NCI-H1436 treated with DMSO at 0.1 percent for 48 hours (cell line): Measurements from ENCODE around the gene CEBPZ.
"Not testable (repeated sequence)": the region's sequence is repeated elsewhere in the genome, so short reads cannot be mapped to it uniquely, and the experiment has no call there.

Source experiments
- DNase-seq: peaks from one replicate; lab custom pipeline; 2025; lab: John Stamatoyannopoulos, UW

Gene CEBPZ, protein sequence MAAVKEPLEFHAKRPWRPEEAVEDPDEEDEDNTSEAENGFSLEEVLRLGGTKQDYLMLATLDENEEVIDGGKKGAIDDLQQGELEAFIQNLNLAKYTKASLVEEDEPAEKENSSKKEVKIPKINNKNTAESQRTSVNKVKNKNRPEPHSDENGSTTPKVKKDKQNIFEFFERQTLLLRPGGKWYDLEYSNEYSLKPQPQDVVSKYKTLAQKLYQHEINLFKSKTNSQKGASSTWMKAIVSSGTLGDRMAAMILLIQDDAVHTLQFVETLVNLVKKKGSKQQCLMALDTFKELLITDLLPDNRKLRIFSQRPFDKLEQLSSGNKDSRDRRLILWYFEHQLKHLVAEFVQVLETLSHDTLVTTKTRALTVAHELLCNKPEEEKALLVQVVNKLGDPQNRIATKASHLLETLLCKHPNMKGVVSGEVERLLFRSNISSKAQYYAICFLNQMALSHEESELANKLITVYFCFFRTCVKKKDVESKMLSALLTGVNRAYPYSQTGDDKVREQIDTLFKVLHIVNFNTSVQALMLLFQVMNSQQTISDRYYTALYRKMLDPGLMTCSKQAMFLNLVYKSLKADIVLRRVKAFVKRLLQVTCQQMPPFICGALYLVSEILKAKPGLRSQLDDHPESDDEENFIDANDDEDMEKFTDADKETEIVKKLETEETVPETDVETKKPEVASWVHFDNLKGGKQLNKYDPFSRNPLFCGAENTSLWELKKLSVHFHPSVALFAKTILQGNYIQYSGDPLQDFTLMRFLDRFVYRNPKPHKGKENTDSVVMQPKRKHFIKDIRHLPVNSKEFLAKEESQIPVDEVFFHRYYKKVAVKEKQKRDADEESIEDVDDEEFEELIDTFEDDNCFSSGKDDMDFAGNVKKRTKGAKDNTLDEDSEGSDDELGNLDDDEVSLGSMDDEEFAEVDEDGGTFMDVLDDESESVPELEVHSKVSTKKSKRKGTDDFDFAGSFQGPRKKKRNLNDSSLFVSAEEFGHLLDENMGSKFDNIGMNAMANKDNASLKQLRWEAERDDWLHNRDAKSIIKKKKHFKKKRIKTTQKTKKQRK

DNA sequence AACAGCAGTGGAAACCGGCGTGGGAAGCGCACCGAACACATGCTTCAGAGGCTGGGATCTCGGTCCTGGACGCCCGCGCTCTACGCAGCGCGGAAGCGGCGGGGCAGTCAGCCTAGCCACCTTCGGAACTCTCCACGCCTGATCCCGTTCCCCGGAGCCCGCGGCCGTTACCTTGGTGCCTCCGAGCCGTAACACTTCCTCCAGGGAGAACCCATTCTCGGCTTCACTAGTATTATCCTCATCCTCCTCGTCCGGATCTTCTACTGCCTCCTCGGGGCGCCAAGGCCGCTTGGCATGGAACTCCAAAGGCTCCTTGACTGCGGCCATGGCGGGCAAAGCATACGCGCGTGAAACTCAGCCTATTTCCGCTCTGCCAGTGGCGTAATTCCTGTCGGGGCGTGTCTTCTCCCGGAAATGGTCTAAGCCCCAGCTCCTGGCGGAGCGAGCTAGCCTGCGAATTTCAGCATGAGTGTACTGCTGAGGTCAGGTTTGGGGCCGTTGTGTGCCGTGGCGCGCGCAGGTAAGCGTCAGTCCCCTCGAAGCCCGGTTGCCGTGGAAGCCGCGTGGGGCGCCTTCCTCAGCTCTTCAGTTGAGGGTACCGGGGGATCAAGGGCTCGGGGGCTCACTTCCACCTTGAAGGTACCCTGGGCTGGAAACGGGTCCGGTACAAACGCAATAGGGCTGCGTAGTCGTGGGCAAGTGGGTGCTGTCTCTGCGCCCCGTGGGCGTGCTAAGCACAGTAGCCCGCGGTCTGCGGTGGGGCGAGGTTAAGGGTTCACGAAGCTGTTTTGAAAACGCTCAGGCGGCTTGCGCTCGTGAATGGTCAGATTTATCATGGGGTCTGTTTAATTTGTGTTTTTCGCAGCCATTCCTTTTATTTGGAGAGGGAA lies at the start of gene CEBPZ, which contains the start of gene NDUFAF7:
TSS of gene CEBPZ (minus strand) at position 356 of the 890 bp plus-strand sequence. CDS start at position 327, 29 bp downstream.
TSS of gene NDUFAF7 (plus strand) at position 418 of the 890 bp plus-strand sequence. CDS start at position 466, 48 bp downstream.
- peak; percentile 39 for DNase-seq

DNA sequence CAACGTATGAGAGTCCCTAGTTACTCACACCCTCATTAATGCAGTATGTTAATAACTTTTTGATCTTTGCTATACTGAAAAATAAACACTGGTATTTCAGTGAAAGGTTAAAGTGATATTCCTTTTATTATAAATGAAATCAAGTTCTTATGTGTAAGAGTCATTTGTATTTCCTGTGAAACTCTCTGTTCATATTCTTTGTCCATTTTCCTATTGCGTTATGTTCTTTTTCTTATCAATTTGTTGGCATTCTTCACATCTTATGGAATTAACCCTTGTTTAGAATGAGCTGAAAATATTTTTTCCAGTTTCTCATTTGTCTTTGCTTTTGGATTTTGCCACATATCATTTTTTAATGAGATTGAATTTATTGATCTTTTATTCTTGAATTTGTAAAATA lies 44.9 kb upstream of the CEBPZ start:
- no peak for DNase-seq

DNA sequence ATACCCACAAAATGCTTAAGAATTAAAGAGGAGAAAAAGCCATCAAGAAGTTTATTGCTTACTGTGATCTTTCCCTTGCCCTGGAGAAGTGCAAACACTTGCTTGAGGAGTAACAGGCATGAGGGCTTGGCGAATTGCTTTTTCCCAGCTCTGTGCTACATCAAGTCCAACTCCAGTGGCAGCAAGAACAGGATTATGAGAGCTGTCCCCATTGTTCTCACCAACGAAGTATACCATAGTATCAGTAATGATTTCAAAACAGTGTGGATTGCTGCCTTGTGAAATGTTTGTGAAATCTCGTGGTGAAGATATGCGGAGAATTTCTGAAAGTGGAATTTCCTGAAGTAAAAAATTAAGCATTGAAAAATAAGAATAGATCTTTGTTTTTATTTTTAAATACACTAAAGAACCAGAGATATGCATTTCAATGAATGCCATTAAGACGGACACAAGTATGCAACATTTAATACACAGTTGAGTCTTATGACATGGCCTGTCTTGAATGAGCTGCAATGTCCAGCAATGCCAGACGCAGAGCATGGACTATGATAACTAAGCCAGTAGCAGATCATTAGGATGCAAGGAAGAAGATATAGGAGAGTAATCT lies 43.1 kb upstream of the CEBPZ start:
- no peak for DNase-seq

DNA sequence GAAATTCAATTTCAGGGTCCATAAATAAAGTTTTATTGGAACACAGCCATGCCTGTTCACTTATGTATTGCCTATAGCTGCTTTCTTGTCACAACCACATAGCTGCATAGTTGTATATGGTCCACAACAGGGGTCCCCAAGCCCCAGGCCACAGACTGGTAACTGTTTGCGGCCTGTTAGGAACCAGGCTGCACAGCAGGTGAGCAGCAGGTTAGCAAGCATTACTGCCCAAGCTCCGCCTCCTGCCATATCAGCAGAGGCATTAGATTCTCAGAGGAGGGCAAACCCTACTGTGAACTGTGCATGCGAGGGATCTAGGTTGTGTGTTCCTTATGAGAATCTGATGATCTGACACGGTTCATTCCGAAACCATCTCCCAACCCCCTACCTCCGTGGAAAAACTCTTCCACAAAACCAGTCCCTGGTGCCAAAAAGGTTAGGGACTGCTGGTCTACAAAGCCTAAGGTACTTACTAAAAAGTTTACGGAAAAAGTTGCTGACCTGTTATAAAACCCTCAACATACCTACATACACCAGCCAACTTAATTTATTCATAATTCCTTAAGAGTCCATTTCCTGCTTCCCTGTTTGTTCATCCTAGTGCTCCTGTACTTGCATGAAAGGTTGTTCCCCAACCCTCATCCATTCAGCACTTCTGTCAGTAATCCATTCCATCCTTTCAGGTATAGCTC lies 40.1 kb upstream of the CEBPZ start:
- DNase-seq = no peak

DNA sequence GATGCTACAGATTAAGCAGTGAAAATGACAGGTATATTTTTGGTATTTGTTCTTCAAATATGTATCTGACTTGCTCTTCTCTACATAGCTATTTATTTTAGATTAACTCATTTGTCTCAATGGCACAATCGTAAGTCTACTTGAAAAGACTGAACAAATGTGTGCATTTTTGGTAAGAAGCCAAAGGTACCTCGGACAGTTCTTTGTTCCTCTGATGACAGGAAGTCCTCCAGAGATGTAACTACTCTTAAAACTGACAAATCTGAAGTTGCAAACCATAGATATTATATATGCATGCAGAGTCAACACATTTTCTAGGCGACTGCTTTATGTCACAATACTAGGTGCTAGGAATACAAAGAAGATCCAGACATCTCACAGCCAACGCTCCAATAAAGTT lies 36.7 kb upstream of the CEBPZ start:
- no peak for DNase-seq

DNA sequence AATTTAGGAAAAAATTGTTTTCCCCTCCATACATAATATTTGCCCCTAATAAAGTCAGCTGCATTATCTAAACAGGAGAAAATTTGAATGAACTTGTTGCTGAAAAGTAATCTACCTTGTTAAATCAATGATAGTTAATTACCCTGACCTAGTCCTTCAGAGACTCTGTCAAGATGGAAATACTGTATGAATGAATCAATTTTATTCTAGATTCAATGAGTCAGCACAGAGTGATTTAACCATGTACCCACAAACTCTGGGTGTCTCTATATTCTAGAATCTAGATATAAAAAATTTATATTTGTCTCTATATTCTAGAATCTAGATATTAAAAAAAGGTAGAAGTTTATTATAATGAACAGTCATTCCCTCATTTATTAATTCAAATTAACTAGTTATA lies 36.3 kb upstream of the CEBPZ start:
- DNase-seq = no peak

DNA sequence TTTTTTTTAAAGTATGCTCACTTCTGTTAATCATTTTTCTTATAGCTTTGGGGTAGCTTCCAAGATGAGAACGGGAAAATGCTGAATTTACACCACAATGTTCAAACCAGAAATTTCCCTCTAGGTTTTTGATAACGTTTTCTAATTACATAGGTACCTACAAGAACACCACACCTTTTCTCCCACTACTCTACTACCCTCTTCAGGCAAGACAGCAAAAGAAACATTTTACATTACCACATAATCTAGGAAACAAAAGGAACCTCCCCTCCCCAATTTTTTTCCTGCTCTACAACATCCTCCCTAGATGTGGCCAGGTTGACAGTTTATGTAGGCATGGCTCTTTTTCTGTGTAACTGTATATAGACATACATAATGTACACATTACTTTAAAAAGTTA lies 32.4 kb upstream of the CEBPZ start:
- no peak for DNase-seq

DNA sequence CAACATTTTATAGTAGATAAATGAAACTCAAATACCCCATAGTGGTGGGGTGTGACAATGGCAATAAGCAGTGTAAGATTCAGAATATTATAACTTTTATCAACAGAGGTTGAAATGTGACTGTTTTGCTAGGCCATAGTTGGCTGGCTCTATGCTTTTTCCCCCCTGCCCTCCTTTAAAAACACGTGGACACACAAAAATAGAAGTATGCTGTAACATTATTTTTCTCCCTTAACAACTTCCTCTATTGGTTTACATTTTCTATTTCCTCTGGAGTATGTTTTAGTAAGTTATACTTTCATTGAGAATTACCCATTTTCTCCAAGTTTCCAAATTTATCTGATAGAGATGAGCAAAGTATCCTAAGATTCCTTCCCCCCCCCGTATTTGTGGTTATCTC lies 31.1 kb upstream of the CEBPZ start:
- no peak for DNase-seq

DNA sequence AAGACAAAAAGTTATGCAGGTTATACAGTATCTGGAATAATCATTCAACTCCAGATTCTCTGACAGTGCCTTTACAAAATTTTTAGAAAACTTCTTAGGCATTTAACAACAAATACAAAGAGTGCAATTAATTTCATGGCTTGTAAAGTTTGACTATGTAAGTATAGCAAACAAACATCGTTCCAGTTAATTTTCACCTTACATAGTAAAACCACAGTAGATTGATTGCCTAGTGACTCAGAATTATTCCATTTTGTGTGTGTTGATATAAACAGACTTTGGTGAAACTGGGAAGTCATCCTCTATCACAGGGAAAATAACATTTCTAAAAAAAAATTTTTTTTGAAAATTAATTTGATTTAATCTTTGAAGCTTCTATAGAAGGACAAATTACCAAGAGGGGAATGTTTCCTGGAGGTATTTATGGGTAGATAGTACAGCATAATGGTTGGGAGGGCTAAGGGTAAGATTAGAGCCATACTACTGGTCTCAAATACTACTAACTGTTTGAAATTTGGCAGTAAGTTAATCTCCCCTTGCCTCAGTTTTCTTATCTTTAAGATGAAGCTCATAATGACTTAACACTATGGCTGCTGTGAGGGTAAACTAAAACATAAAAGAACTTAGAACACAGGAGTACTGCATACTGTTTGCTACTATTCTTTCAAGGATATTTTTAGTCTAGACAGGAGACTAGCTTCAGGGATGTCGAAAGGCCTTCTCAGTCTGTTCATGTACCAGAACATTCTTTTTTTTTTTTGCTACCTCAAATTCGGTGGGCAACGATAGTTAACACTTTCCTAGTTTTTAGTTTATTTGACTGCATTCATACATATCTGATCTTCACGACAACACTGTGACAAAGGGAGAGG lies 19.7 kb upstream of the CEBPZ start:
- no peak for DNase-seq

DNA sequence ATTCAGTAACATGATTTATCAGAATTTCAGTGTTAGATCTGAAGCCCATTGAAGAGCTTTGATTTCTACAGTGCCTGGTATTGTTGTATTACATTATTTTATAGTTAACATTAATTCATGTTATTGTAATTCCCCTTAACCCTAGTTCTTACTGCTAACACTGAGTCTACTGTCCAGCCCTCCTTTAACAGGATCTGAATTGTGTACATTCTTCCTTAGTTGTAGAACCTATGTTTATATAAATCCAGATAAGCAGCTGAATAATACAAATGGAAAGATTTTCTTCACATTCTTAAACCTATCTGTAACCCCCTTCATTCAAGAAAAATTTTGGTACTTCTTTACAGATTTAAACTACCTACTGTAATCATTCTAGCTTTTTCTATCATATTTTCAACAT lies 14.8 kb upstream of the CEBPZ start:
- DNase-seq = no peak

DNA sequence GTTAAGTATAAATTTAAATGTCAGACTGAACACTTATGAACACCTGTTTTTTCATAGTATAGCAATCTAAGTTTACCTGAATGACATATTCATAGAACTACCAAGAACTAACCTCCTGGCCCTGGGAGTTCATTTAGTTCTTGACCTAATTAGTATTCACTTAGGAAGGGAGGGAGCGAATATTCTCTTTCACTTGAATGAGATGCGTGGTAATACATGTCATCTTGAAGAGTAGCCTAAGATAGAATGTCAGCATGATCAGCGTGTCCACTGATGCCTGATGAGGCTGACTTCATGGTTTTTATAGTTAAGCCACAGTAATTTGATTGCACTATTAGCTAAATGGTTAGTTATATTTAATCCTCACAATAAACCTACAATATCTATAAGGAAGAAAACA lies 13.4 kb upstream of the CEBPZ start:
- DNase-seq = no peak

DNA sequence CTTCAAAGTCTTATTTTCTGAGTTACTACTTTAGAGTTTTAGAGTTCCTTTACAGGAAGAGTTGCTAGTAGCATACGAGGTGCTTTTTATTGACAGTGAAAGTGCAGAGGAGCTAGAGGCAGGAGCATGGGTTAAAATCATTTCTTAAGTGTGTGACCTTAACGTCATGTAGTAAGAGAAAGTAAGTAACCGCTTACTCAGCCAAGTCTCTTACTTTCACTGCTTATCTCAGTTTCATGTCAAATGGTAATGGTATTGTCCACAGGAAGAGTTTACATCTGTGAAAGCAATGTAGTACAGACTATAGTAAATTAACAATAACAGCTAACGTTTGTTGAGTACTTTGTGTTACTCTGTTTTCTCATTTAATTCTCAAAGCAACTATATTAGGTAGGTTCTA lies 12.6 kb upstream of the CEBPZ start:
- no peak for DNase-seq

DNA sequence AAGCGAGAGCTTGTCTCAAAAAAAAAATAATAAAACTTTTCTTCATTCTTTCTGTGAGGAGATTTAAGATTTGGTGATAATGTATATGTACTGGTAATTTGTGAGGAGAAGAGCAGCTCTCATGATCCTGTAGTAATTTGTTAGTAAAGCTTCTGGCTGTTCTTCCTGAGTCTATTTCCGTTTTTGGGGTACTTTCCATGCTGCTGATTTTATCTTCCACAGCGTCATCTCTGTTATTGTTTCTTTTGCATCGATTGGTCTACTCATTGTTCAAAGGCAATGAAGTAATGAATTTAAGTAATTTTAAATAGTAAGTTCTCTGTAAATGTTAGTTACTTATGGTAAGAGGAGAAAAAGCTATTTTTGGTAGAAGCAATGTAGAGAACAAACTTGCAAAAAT lies 12.0 kb upstream of the CEBPZ start:
- no peak for DNase-seq

DNA sequence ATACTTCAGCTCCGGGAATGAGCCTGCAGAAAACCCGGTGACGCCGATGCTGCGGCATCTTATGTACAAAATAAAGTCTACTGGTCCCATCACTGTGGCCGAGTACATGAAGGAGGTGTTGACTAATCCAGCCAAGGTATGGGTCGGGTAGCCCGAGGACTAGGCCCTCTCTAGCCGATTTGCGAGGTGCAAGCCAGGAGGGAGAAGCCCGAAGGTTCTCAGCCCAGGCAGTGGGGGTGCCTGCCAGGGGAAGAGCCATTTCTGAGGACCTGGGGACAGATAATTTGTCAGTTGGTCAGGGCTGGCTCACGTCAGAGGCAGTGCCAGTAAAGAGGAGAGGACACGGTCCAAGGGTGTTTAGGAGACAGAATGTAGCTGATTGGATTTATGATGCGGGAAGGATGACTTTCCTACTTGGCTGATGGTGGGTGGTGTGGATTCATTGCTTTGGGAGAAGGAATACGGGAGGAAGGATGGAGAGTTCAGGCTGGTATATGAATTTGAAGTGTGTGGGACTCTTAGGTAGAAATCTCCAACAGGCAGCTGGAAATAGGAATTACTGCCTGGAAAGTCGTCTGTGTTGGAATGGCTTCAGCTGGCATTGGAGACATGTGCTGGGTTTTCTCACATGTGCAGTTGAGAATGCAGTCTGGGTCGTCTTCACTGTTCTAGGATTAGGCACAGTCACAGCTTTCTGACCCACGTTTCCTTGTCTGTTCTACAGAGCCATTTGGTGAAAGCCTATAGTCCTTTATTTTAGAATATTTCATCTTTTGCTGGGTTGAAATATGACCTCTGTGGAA lies 936 bp upstream of the CEBPZ start:
- DNase-seq = no peak

DNA sequence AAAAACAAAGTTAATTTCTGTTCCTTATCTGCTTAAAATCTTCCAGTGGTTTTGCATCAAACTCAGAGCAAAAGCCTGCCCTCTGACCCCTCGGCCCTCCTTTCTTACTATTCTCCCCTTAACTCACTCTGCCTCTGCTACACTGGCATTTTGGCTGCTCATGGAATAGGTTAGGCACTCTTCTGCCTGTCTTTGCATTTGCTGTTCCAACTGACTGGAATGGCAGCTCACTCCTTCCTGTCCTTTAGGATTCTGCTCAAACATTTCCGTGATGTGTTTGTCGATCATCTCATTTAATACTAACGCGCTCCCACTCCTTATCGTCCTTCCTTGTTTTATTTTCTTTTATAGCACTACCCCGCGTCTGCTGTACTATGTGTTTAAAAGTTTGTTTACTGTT lies 815 bp downstream of the CEBPZ start:
- DNase-seq = no peak

DNA sequence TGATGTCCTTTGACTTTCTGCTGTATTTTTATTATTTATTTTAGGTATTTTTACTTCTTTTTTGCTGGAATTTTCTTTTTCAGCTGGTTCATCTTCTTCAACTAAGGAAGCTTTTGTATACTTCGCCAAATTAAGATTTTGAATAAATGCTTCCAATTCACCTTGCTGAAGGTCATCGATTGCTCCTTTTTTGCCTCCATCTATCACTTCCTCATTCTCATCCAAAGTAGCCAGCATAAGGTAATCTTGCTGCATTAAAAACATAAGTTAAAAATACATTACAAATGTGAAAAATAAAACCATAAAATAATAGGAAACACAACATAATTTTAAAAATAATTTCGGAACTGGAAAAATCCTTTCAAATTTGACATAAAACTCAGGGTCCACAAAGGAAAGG lies 2.6 kb downstream of the CEBPZ start:
- DNase-seq = no peak

DNA sequence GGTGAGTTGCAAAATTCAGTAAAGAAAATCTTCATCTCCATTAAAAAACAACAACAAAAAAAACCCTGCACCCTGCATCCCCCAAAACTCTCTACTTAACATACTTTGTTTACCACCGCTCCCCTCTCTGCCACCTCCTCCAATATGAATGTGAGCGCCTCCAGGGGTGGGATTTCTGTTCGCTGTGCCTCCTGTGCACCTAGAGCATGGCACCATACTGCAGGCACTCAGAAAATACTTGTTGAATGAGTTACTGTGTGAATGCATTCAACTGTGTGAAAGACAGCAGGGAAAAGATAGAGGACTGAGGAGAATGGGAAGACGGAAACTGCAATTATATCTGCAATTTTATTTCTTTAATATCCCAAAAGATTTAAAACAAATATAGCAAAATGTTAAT lies 4.5 kb downstream of the CEBPZ start:
- DNase-seq = no peak

DNA sequence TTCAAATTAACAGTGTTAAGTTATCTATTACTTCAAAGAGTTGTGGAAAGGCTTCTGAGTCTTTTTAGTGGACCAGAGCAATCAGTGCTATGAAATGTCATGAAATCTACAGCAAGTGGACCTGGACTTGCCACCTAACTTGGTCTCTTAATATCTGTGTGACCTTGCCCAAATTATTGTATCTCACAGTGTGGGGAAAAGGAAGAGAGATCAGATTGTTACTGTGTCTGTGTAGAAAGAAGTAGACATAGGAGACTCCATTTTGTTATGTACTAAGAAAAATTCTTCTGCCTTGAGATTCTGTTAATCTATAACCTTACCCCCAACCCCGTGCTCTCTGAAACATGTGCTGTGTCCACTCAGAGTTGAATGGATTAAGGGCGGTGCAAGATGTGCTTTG lies 6.3 kb downstream of the CEBPZ start:
- not testable (repeated sequence) for DNase-seq

DNA sequence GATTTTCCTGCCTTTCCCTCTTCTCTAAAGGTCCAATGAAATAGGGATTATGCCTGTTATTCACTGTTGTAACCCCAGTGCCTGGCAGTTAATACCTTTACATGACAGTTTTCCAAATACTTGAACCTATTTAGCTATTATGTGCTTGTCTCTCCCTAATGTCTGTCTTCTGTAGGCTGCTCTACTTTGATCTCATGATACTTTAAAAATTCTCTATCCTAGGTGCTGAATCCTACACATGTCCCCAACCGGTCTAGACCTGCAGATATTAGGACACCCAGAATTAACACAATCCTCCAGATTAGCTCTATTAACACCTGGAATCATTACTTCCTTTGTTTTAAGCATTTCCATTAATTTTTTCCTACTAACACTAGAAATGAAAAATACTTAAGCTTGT lies 7.3 kb downstream of the CEBPZ start:
- DNase-seq = no peak
